Left ventricle myocardium inferior (tissue), 1 donor: ENCODE data around the gene RBM38. TPM values are rescaled to one million over a fixed set of nuclear protein-coding genes. Genes with fewer than 3 reads are reported as not detected.

Experiments
- DNase-seq: peaks from one replicate; pipeline ENCODE4 v3.0.0-alpha.2; 2020
- H3K27ac ChIP-seq: fragments of 200-600 bp; replicated peaks from 2 replicates; pipeline ENCODE4 v1.8.0; 2021
- H3K27me3 ChIP-seq: fragments of 200-600 bp; 2 replicates; pipeline ENCODE4 v1.8.0; 2021; ENCODE audit warnings: low read depth
- H3K36me3 ChIP-seq: fragments of 200-600 bp; 2 replicates; pipeline ENCODE4 v1.8.0; 2021
- H3K4me1 ChIP-seq: fragments of 200-600 bp; 2 replicates; pipeline ENCODE4 v1.8.0; 2021
- H3K4me3 ChIP-seq: fragments of 200-600 bp; 2 replicates; pipeline ENCODE4 v1.8.0; 2021; ENCODE audit warnings: mild to moderate bottlenecking, moderate library complexity
- H3K9me3 ChIP-seq: fragments of 200-600 bp; replicated peaks from 2 replicates; pipeline ENCODE4 v1.8.0; 2021
- CTCF ChIP-seq: fragments of 200-600 bp; IDR thresholded peaks from 2 replicates; pipeline ENCODE4 v1.8.0; 2021; ENCODE audit warnings: antibody characterized with exemption, mild to moderate bottlenecking, borderline replicate concordance
- intact Hi-C: fragments of 100-400 bp; cut with micrococcal nuclease; formaldehyde crosslinking; loops from one replicate; pipeline ENCODE4 v1.11.0; 2022
- total RNA-seq: library from RNA; stranded (reverse); fragmentation: NEBNext Ultra II Directional; extraction: Animal tissue kit (Norgen Biotek cat#: 25700); gene quantifications from one replicate; pipeline ENCODE4 v1.2.1, GENCODE V29; 2021
- donor health status: DM: no; HTN: yes; CAD: no; lungs with severe emphysema.

The RBM38 gene
- total RNA-seq, 1 donor from 2014 or later, result 75.5 TPM

DNA sequence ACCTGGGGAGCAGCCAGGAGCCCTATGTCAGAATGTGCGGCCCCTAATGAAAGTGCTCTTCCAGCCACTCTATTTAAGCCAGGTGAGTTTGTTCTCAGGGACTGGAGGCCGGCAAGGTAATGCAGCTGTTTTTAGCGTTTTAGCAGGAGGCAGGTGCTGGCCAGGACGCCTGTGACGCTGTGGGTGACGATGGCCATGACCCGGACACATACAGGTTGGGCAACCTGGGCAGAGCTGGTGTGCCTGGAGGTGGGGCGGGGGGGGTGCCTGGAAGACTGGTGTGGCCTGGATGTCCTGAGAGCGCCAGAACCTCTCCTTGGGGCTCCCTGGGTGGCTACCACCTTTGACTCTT, 51.7 kb downstream of the RBM38 start:
- no peak overlapping the region for H3K27ac ChIP-seq
- H3K36me3 ChIP-seq, result no peaks in the 10 kb centered on the region
- intact Hi-C loops, result no loop called here
- peaks cover 64% of the 10 kb centered on the region for H3K4me1 ChIP-seq
- peaks cover 5% of the 10 kb centered on the region for H3K9me3 ChIP-seq
- no peaks in the 10 kb centered on the region for H3K27me3 ChIP-seq
- no peak for TF ChIP-seq CTCF
- H3K4me3 ChIP-seq, result no peak overlapping the region
- no peak for DNase-seq

- Histone ChIP-seq H3K4me3 (no peak overlapping the region), H3K9me3 (peaks cover 5% of the 10 kb centered on the region), H3K4me1 (peaks cover 57% of the 10 kb centered on the region), H3K27me3 (no peaks in the 10 kb centered on the region), H3K36me3 (no peaks in the 10 kb centered on the region), H3K27ac (no peak overlapping the region)
- no peak for DNase-seq
- TF ChIP-seq CTCF, result no peak
- intact Hi-C loops, result no loop called here
These were observed 52.4 kb downstream of the RBM38 start for GRCh38 chr20:57443349-57444265.

DNA sequence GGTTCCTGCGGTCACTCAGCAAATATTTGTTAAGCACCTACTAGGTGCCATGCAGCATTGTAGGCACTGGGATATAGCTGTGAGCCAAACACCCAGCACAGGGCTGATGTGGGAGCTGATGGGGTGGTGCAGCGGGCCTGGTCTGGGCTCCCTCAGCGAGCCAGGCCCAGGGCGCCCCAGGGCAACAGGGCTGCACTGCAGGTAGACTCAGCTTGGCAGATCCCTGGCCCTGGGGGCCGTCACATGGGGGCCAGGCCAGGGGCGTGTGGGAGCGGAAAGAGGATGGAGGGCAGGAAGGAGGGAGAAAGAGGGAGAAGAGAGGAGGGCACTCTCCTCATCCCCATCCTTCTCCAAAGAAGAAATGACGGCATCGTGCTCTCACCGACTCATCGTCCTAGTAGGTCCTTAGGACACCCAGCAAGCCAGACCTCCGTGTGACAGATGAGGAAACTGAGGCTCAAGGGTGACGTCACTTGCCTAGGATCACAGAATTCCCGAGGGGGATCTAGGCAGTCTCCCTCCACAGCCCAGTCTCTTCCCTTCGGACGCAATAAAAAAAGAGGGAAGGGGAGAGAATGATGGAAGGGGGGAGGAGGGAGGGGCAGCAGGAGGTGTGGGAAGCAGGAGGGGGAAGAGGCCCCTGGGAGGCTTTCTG, 53.3 kb downstream of the RBM38 start:
- no peak overlapping the region for H3K27ac ChIP-seq
- H3K9me3 ChIP-seq, result peaks cover 5% of the 10 kb centered on the region
- no peak for TF ChIP-seq CTCF
- intact Hi-C loops, result no loop called here
- H3K4me1 ChIP-seq, result peaks cover 52% of the 10 kb centered on the region
- no peaks in the 10 kb centered on the region for H3K36me3 ChIP-seq
- peaks cover 5% of the 10 kb centered on the region for H3K27me3 ChIP-seq
- DNase-seq, result no peak
- H3K4me3 ChIP-seq, result no peak overlapping the region

GRCh38 chr20:57445298-57445697, 54.1 kb downstream of the RBM38 start:
- peak; percentile 51 for DNase-seq
- intact Hi-C loops, result no loop called here
- Histone ChIP-seq H3K9me3 (peaks cover 5% of the 10 kb centered on the region), H3K4me3 (no peak overlapping the region), H3K36me3 (no peaks in the 10 kb centered on the region), H3K27me3 (peaks cover 11% of the 10 kb centered on the region), H3K4me1 (peaks cover 52% of the 10 kb centered on the region), H3K27ac (peak overlapping the region; percentile 67)
- no peak for TF ChIP-seq CTCF

DNA sequence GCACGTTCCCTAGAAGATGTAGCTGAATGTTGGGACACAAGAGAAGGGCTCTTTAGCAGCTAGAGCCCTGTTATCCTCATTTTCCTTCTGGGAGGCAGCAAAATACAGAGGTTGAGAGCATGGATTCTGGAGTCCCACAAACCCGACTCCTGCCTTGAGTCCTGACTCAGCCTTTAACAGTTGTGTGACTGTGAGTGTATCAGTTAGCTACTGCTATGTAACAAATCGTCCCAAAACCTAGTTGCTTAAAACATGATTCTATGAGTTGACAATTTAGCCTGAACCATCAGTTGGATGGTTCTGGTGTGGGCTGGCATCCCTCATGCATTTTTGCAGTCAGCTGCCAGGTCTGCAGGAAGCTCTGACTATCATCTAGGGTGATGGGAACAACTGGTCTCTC, 54.6 kb downstream of the RBM38 start:
- no peak for TF ChIP-seq CTCF
- Histone ChIP-seq H3K4me1 (peaks cover 52% of the 10 kb centered on the region), H3K27ac (peak overlapping the region; percentile 67), H3K36me3 (no peaks in the 10 kb centered on the region), H3K27me3 (peaks cover 11% of the 10 kb centered on the region), H3K4me3 (no peak overlapping the region), H3K9me3 (peaks cover 5% of the 10 kb centered on the region)
- DNase-seq, result no peak
- intact Hi-C loops, result no loop called here
